ENCODE data around the gene CAPN14.

- no peak for TF ChIP-seq REST (IDR thresholded peaks at IDR 0.05; ENCODE audit: low read depth, low read length)
- no peak for TF ChIP-seq MXI1 (IDR thresholded peaks at IDR 0.05; ENCODE audit: low read depth, low read length)
- TF ChIP-seq CTCF (IDR thresholded peaks at IDR 0.05): no peak
- no peak for TF ChIP-seq TAF1 (IDR thresholded peaks at IDR 0.05; ENCODE audit: borderline replicate concordance, low read depth, low read length)
- no peak for TF ChIP-seq POLR2AphosphoS5 (IDR thresholded peaks at IDR 0.05; ENCODE audit: low read depth, low read length)
- TF ChIP-seq YY1 (IDR thresholded peaks at IDR 0.05; ENCODE audit: low read depth): no peak
- no peak for TF ChIP-seq NRF1 (IDR thresholded peaks at IDR 0.05; ENCODE audit: low read depth, low read length)
- TF ChIP-seq MAX (IDR thresholded peaks at IDR 0.05; ENCODE audit: low read depth): no peak
- no peak for TF ChIP-seq EP300 (IDR thresholded peaks at IDR 0.05; ENCODE audit: borderline replicate concordance in 1 of 2, low read depth in 1 of 2, low read length in 1 of 2)
Observed at GRCh38 chr2:31231571-31232302, 14.4 kb upstream of the CAPN14 start.
